Psoas muscle (tissue), 8 donors: ENCODE results near the gene RCHY1. TPM values are rescaled to one million over a fixed set of nuclear protein-coding genes. Genes with fewer than 3 reads are reported as not detected.
A peak's percentile ranks its signal among the peaks of the same experiment; 100 is the strongest.

Source experiments
- ATAC-seq, 4 donors: fragments of 200-7000 bp; cut with Tn5 transposase; one replicate each; pipeline ENCODE4 v1.9.1; 2020; ENCODE audit warnings: moderate library complexity in 3 of 4, mild to moderate bottlenecking in 2 of 4
- DNase-seq, 2 donors: peaks; one replicate each; pipeline ENCODE4 v3.0.0-alpha.2; 2020
- H3K27ac ChIP-seq: fragments of 200-600 bp; one replicate; pipeline ENCODE4 v1.8.0; 2022
- H3K27me3 ChIP-seq, 3 donors: fragments of 200-600 bp in 1 of 3; one replicate each; pipeline versions ENCODE4 v1.6.1 to v1.8.0; 2013 to 2022; ENCODE audit warnings: low read length in 2 of 3, mild to moderate bottlenecking in 2 of 3, moderate library complexity in 1 of 3; ENCODE audit not compliant: insufficient read depth in 3 of 3
- H3K36me3 ChIP-seq, 2 donors: fragments of 200-600 bp in 1 of 2; one replicate each; pipeline versions ENCODE4 v1.6.1 to v1.8.0; 2013 to 2022; ENCODE audit warnings: low read depth in 1 of 2, mild to moderate bottlenecking in 1 of 2, moderate library complexity in 1 of 2; ENCODE audit not compliant: insufficient read depth in 1 of 2
- H3K4me1 ChIP-seq: fragments of 200-600 bp; one replicate; pipeline ENCODE4 v1.8.0; 2022
- H3K4me3 ChIP-seq: fragments of 200-600 bp; one replicate; pipeline ENCODE4 v1.8.0; 2022; ENCODE audit warnings: mild to moderate bottlenecking
- H3K9me3 ChIP-seq: fragments of 200-600 bp; one replicate; pipeline ENCODE4 v1.8.0; 2022
- CTCF ChIP-seq: fragments of 200-600 bp; IDR thresholded peaks from one replicate; pipeline ENCODE4 v1.8.0; 2022; ENCODE audit warnings: antibody characterized with exemption
- whole genome bisulfite sequencing, 3 donors: extraction: QIAGEN DNeasy Blood & Tissue Kit; methylation state at CpG; one replicate each; pipeline versions ENCODE4 v1.1.6 to v1.1.7; 2013; 5-methylcytosine and 5-hydroxymethylcytosine counted together
- intact Hi-C, 2 donors: fragments of 100-400 bp; cut with DNase I; formaldehyde crosslinking; loops; one replicate each; pipeline versions ENCODE4 v1.11.0 to v1.14.2; 2022
- polyA plus RNA-seq, 3 donors: library from polyadenylated mRNA; stranded (reverse); fragments of 200-250 nt; gene quantifications; one replicate each; pipeline ENCODE4 v1.2.3, GENCODE V29; 2013
- total RNA-seq, 4 donors: library from RNA; stranded (reverse); fragmentation: NEBNext Ultra II Directional in 2 of 4; extraction: Animal tissue kit (Norgen Biotek cat#: 25700) in 2 of 4; gene quantifications; one replicate each; pipeline versions ENCODE4 v1.2.1 to v1.2.4, GENCODE V29; 2021 to 2023
- donor health status: healthy with polysubstance abuse.
- donor health status: DM: no; HTN: no; CAD: no; lungs with moderate emphysema.
- donor health status: Bipolar disorder and iron deficiency.
- donor health status: healthy.
- donor health status: DM: yes; HTN: yes; CAD: no.
- donor health status: DM: no; HTN: no; CAD: no.
- donor health status: DM: no; HTN: no; CAD: no.
- donor health status: DM: yes; HTN: yes; CAD: no.

RCHY1 gene
- total and polyA plus RNA-seq, 7 donors, result 15.6 to 50.7 (median 28.2) TPM

GRCh38 chr4:75484190-75484589 lies 30.0 kb downstream of the RCHY1 start:
- H3K27ac ChIP-seq, result no peak overlapping the region
- no peaks in the 10 kb centered on the region for H3K4me1 ChIP-seq
- peaks cover 7 to 94% of the 10 kb centered on the region in 2 donors for H3K36me3 ChIP-seq
- intact Hi-C loops, result no loop called here
- no peaks in the 10 kb centered on the region for H3K27me3 ChIP-seq
- ATAC-seq (no peak), DNase-seq (no peak)
- TF ChIP-seq CTCF, result no peak
- 46 to 67% (median 55%) methylated on average over 4 of the region's 4 CpGs for WGBS, 3 donors
- no peaks in the 10 kb centered on the region for H3K9me3 ChIP-seq
- no peak overlapping the region for H3K4me3 ChIP-seq

- no peaks in the 10 kb centered on the region for H3K9me3 ChIP-seq
- no peak for ATAC-seq
- H3K4me3 ChIP-seq, result no peak overlapping the region
- H3K36me3 ChIP-seq, result peaks cover 4 to 69% of the 10 kb centered on the region in 2 donors
- no peak overlapping the region for H3K27ac ChIP-seq
- no peaks in the 10 kb centered on the region for H3K27me3 ChIP-seq
- WGBS, 3 donors, result 93 to 99% (median 97%) methylated on average over 3 of the region's 3 CpGs
- intact Hi-C loops, result loop anchor here in 1 of 2 donors (10.0 kb wide), 1 partner anchor 542 kb away; the partner anchor contains the start of gene PARM1
- TF ChIP-seq CTCF, result no peak
- DNase-seq, result no peak
- no peaks in the 10 kb centered on the region for H3K4me1 ChIP-seq
These were observed 37.0 kb downstream of the RCHY1 start for GRCh38 chr4:75477201-75477600.

- TF ChIP-seq CTCF, result no peak
- Histone ChIP-seq H3K27ac (no peak overlapping the region), H3K27me3 (no peaks in the 10 kb centered on the region), H3K4me3 (no peak overlapping the region), H3K36me3 (peaks cover 4 to 18% of the 10 kb centered on the region in 2 donors), H3K9me3 (no peaks in the 10 kb centered on the region), H3K4me1 (no peaks in the 10 kb centered on the region)
- DNase-seq, result no peak
- intact Hi-C loops, result loop anchor here in 1 of 2 donors (10.0 kb wide), 1 partner anchor 536 kb away; the partner anchor contains the start of gene PARM1
- peak in 3 of 4 donors; percentile 61 to 82 (median 78) for ATAC-seq
- WGBS, 3 donors, result 40 to 55% (median 50%) methylated on average over 1 of the region's 1 CpG
These were observed 43.5 kb downstream of the RCHY1 start for GRCh38 chr4:75470738-75471137.

- peaks cover 4 to 16% of the 10 kb centered on the region in 2 donors for H3K36me3 ChIP-seq
- H3K9me3 ChIP-seq, result no peaks in the 10 kb centered on the region
- intact Hi-C loops, result loop anchor here in 1 of 2 donors (10.0 kb wide), 1 partner anchor 535 kb away; the partner anchor contains the start of gene PARM1
- TF ChIP-seq CTCF, result no peak
- no peaks in the 10 kb centered on the region for H3K27me3 ChIP-seq
- ATAC-seq (no peak), DNase-seq (no peak)
- 97 to 100% (median 99%) methylated on average over 1 of the region's 1 CpG for WGBS, 3 donors
- H3K4me3 ChIP-seq, result no peak overlapping the region
- no peak overlapping the region for H3K27ac ChIP-seq
- no peaks in the 10 kb centered on the region for H3K4me1 ChIP-seq
These were observed 44.3 kb downstream of the RCHY1 start for GRCh38 chr4:75469896-75470295.

GRCh38 chr4:75457365-75457764 lies 56.8 kb downstream of the RCHY1 start:
- Histone ChIP-seq H3K9me3 (no peaks in the 10 kb centered on the region), H3K4me1 (no peaks in the 10 kb centered on the region), H3K4me3 (no peak overlapping the region), H3K36me3 (no peaks in the 10 kb centered on the region), H3K27me3 (no peaks in the 10 kb centered on the region), H3K27ac (no peak overlapping the region)
- no peak for TF ChIP-seq CTCF
- ATAC-seq (no peak), DNase-seq (no peak)
- intact Hi-C loops, result no loop called here
- 75 to 94% (median 82%) methylated on average over 3 of the region's 3 CpGs for WGBS, 3 donors
